GM21737 (cell line): ENCODE measurements around the gene AGXT.

ENCODE experiments used
- ATAC-seq: cut with Tn5 transposase; IDR thresholded peaks from one replicate; pipeline ENCODE4 v1.9.1; 2021; ENCODE audit warnings: mild to moderate bottlenecking, moderate library complexity; ENCODE audit not compliant: unreplicated experiment

Gene AGXT

GRCh38 chr2:240896394-240896793 lies 27.8 kb downstream of the AGXT start:
- ATAC-seq, result no peak

- no peak for ATAC-seq
Observed at GRCh38 chr2:240896871-240897692, 28.5 kb downstream of the AGXT start.

GRCh38 chr2:240898108-240898730 lies 29.6 kb downstream of the AGXT start:
- ATAC-seq, result no peak

- no peak for ATAC-seq
Observed at GRCh38 chr2:240898731-240899467, 30.3 kb downstream of the AGXT start.

- no peak for ATAC-seq
Observed at GRCh38 chr2:240899468-240899865, 30.8 kb downstream of the AGXT start.

GRCh38 chr2:240900141-240900860 lies 31.7 kb downstream of the AGXT start:
- ATAC-seq, result no peak

GRCh38 chr2:240901986-240902614 lies 33.5 kb downstream of the AGXT start:
- no peak for ATAC-seq

GRCh38 chr2:240902615-240903041 lies 34.0 kb downstream of the AGXT start:
- ATAC-seq, result no peak

- no peak for ATAC-seq
Observed at GRCh38 chr2:240903191-240904060, 34.8 kb downstream of the AGXT start.

- no peak for ATAC-seq
Observed at GRCh38 chr2:240904216-240905175, 35.9 kb downstream of the AGXT start.

GRCh38 chr2:240905176-240905781 lies 36.7 kb downstream of the AGXT start:
- ATAC-seq, result no peak

- no peak for ATAC-seq
Observed at GRCh38 chr2:240906141-240906910, 37.7 kb downstream of the AGXT start, which contains the start of gene CROCC2. TSS of gene CROCC2 (plus strand) at chr2:240906336. CDS start at chr2:240906514, 178 bp downstream.

GRCh38 chr2:240906911-240907590 lies 38.4 kb downstream of the AGXT start:
- no peak for ATAC-seq

GRCh38 chr2:240909216-240909974 lies 40.8 kb downstream of the AGXT start:
- no peak for ATAC-seq

GRCh38 chr2:240911641-240912265 lies 43.1 kb downstream of the AGXT start:
- ATAC-seq, result no peak
